Loucy (cell line): ENCODE measurements around the gene APMAP.
A peak's percentile ranks its signal among the peaks of the same experiment; 100 is the strongest.

ENCODE experiments used
- H2AFZ ChIP-seq: fragments of 200-600 bp; sonication (generic); 2 replicates; pipeline ENCODE4 v1.6.0; 2016; ENCODE audit warnings: antibody characterized with exemption, mild to moderate bottlenecking, low read length, moderate library complexity
- H3F3A ChIP-seq: fragments of 200-600 bp; 2 replicates; pipeline ENCODE4 v1.6.0; 2016; ENCODE audit warnings: antibody characterized with exemption, low read depth, mild to moderate bottlenecking
- H3K27me3 ChIP-seq: fragments of 200-600 bp; sonication (generic); 2 replicates; pipeline ENCODE4 v1.6.1; 2014; ENCODE audit warnings: low read length, mild to moderate bottlenecking; ENCODE audit not compliant: insufficient read depth, poor library complexity, severe bottlenecking
- H3K36me3 ChIP-seq: fragments of 200-600 bp; sonication (generic); 2 replicates; pipeline ENCODE4 v1.6.1; 2016; ENCODE audit warnings: low read length; ENCODE audit not compliant: insufficient read depth
- H3K4me1 ChIP-seq: fragments of 200-600 bp; sonication (generic); 2 replicates; pipeline ENCODE4 v1.5.1; 2014; ENCODE audit warnings: low read length, mild to moderate bottlenecking; ENCODE audit not compliant: insufficient read depth, poor library complexity, severe bottlenecking
- H3K4me2 ChIP-seq: fragments of 200-600 bp; sonication (generic); 2 replicates; pipeline ENCODE4 v1.6.0; 2014; ENCODE audit warnings: antibody characterized with exemption, low read length, low read depth, mild to moderate bottlenecking; ENCODE audit not compliant: poor library complexity, severe bottlenecking
- H3K4me3 ChIP-seq: fragments of 200-600 bp; sonication (generic); 2 replicates; pipeline ENCODE4 v1.5.1; 2014; ENCODE audit warnings: low read length, mild to moderate bottlenecking, mixed read lengths; ENCODE audit not compliant: poor library complexity, severe bottlenecking
- H3K79me2 ChIP-seq: fragments of 200-600 bp; sonication (generic); 2 replicates; pipeline ENCODE4 v1.6.1; 2014; ENCODE audit warnings: low read length; ENCODE audit not compliant: insufficient read depth
- H3K9ac ChIP-seq: fragments of 200-600 bp; sonication (generic); 2 replicates; pipeline ENCODE4 v1.6.0; 2014; ENCODE audit warnings: mild to moderate bottlenecking, low read depth, low read length, moderate library complexity; ENCODE audit not compliant: poor library complexity, severe bottlenecking
- H3K9me2 ChIP-seq: fragments of 200-600 bp; sonication (generic); replicated peaks from 2 replicates; pipeline ENCODE4 v1.6.1; 2016; ENCODE audit warnings: low read depth, low read length, mixed read lengths
- H3K9me3 ChIP-seq: fragments of 200-600 bp; sonication (generic); 2 replicates; pipeline ENCODE4 v1.6.1; 2014; ENCODE audit warnings: mild to moderate bottlenecking, antibody characterized with exemption, low read length, low read depth; ENCODE audit not compliant: insufficient read depth
- H4K20me1 ChIP-seq: fragments of 200-600 bp; sonication (generic); 2 replicates; pipeline ENCODE4 v1.6.0; 2014; ENCODE audit warnings: antibody characterized with exemption, low read length, mild to moderate bottlenecking; ENCODE audit not compliant: insufficient read depth, poor library complexity, severe bottlenecking
- CTCF ChIP-seq: fragments of 200-600 bp; sonication (generic); conservative IDR thresholded peaks from 2 replicates; pipeline ENCODE4 v1.5.1; 2014; ENCODE audit warnings: mild to moderate bottlenecking, antibody characterized with exemption, low read length
- EZH2phosphoT487 ChIP-seq: fragments of 200-600 bp; IDR thresholded peaks from 2 replicates; pipeline ENCODE4 v1.6.1; 2018; ENCODE audit warnings: antibody characterized with exemption, mild to moderate bottlenecking, moderate library complexity, borderline replicate concordance

Gene APMAP

GRCh38 chr20:24950836-24951525 lies 41.6 kb downstream of the APMAP start:
- H3K9me2 ChIP-seq: no peaks in the 10 kb centered on the region
- peaks cover 52% of the 10 kb centered on the region for H3K79me2 ChIP-seq
- H3K9ac ChIP-seq: peak overlapping the region; percentile 91
- no peaks in the 10 kb centered on the region for H4K20me1 ChIP-seq
- peak overlapping the region; percentile 93 for H3K4me2 ChIP-seq
- peaks cover 75% of the 10 kb centered on the region for H3K4me1 ChIP-seq
- no peaks in the 10 kb centered on the region for H3K9me3 ChIP-seq
- no peaks in the 10 kb centered on the region for H3K27me3 ChIP-seq
- TF ChIP-seq CTCF: no peak
- TF ChIP-seq EZH2phosphoT487: no peak
- peak overlapping the region; percentile 80 for H3K4me3 ChIP-seq
- H2AFZ ChIP-seq: no peak overlapping the region
- no peaks in the 10 kb centered on the region for H3K36me3 ChIP-seq
- H3F3A ChIP-seq: 0 out of 2 replicates have a peak, but pooled peaks cover 2% of the 10 kb centered on the region

GRCh38 chr20:24950128-24950835 lies 42.3 kb downstream of the APMAP start:
- peak overlapping the region; percentile 80 for H3K4me3 ChIP-seq
- no peaks in the 10 kb centered on the region for H4K20me1 ChIP-seq
- no peak overlapping the region for H2AFZ ChIP-seq
- H3K9me3 ChIP-seq: no peaks in the 10 kb centered on the region
- 0 out of 2 replicates have a peak, but pooled peaks cover 2% of the 10 kb centered on the region for H3F3A ChIP-seq
- no peaks in the 10 kb centered on the region for H3K36me3 ChIP-seq
- H3K4me2 ChIP-seq: peak overlapping the region; percentile 93
- H3K4me1 ChIP-seq: peaks cover 68% of the 10 kb centered on the region
- H3K9ac ChIP-seq: peak overlapping the region; percentile 91
- peaks cover 52% of the 10 kb centered on the region for H3K79me2 ChIP-seq
- TF ChIP-seq CTCF (no peak), EZH2phosphoT487 (no peak)
- H3K9me2 ChIP-seq: no peaks in the 10 kb centered on the region
- no peaks in the 10 kb centered on the region for H3K27me3 ChIP-seq

DNA sequence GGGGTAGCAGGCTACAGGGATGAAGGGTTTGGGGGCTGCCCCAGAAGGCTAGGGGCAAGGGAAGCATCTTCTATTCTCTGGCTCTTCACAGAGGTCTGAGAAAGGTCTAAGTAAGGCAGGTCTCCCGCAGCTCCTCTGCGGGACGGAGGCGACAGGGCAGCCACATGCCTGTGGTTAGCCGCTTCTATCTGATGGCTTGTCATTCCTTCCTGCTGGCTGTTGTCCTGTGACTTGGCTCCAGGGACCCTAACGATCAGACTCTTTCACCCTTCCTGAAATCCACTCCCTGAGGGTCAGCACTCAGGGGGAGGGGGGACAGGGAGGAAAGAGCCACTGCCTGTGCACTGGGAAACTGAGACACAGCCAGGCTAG lies 42.8 kb downstream of the APMAP start:
- no peak for TF ChIP-seq EZH2phosphoT487
- no peak for TF ChIP-seq CTCF
- H2AFZ ChIP-seq: no peak overlapping the region
- H3K4me1 ChIP-seq: peaks cover 63% of the 10 kb centered on the region
- H3K79me2 ChIP-seq: peaks cover 52% of the 10 kb centered on the region
- H3K27me3 ChIP-seq: no peaks in the 10 kb centered on the region
- H3K4me2 ChIP-seq: peak overlapping the region; percentile 93
- H3K4me3 ChIP-seq: peak overlapping the region; percentile 80
- peak overlapping the region; percentile 91 for H3K9ac ChIP-seq
- no peaks in the 10 kb centered on the region for H3K36me3 ChIP-seq
- H3K9me3 ChIP-seq: no peaks in the 10 kb centered on the region
- no peaks in the 10 kb centered on the region for H3K9me2 ChIP-seq
- 0 out of 2 replicates have a peak, but pooled peaks cover 2% of the 10 kb centered on the region for H3F3A ChIP-seq
- H4K20me1 ChIP-seq: no peaks in the 10 kb centered on the region
